Activated CD8-positive, alpha-beta T cell treated with anti-CD3 and anti-CD28 coated beads, Interleukin-2, amount 10 ng/mL, durations not matched to agents 7 days and 5 days (primary cell): Measurements from ENCODE around the gene ZIC3. TPM values are rescaled to one million over a fixed set of nuclear protein-coding genes. Genes with fewer than 3 reads are reported as not detected.

Experiments used
- ATAC-seq: fragments of 150-1000 bp; cut with Tn5 transposase; one replicate; pipeline ENCODE4 v1.10.0; 2021; ENCODE audit warnings: moderate library complexity
- CTCF ChIA-PET: fragments of 350-600 bp; sonication (Branson Sonifier 250); formaldehyde crosslinking; loops from one replicate; lab custom pipeline; 2021; ENCODE audit warnings: antibody characterized with exemption; lab: Charles Lee
- POLR2A ChIA-PET: fragments of 350-600 bp; sonication (Branson Sonifier 250); formaldehyde crosslinking; loops from one replicate; lab custom pipeline; 2021; ENCODE audit warnings: antibody characterized with exemption; lab: Charles Lee
- DNase-seq: peaks from one replicate; pipeline ENCODE4 v3.0.0-alpha.2; 2020
- H3K27ac Mint-ChIP-seq: one replicate; pipeline ENCODE4 v1.8.0; 2021; ENCODE audit warnings: mild to moderate bottlenecking, mixed read lengths
- H3K27me3 Mint-ChIP-seq: one replicate; pipeline ENCODE4 v1.8.0; 2021; ENCODE audit warnings: low read depth, mixed read lengths
- H3K36me3 Mint-ChIP-seq: one replicate; pipeline ENCODE4 v1.8.0; 2021; ENCODE audit warnings: low read depth, mixed read lengths
- H3K4me1 Mint-ChIP-seq: one replicate; pipeline ENCODE4 v1.8.0; 2021; ENCODE audit warnings: low read depth, mixed read lengths
- H3K4me3 Mint-ChIP-seq: one replicate; pipeline ENCODE4 v1.8.0; 2021; ENCODE audit warnings: mild to moderate bottlenecking, mixed read lengths
- H3K9me3 Mint-ChIP-seq: one replicate; pipeline ENCODE4 v1.8.0; 2022; ENCODE audit warnings: mixed read lengths; ENCODE audit not compliant: insufficient read depth
- total RNA-seq, 2 experiments: library from RNA; stranded (reverse); gene quantifications; one replicate each; pipeline ENCODE4 v1.2.3, GENCODE V29; 2021

Gene ZIC3
- total RNA-seq, 2 experiments from 2014 or later: not detected

- H3K4me1 Mint-ChIP-seq: peaks cover 6% of the 10 kb centered on the region
- peaks cover 31% of the 10 kb centered on the region for H3K27me3 Mint-ChIP-seq
- ChIA-PET POLR2A (no interaction called here), CTCF (no interaction called here)
- H3K36me3 Mint-ChIP-seq: peaks cover 9% of the 10 kb centered on the region
- ATAC-seq: no peak
- H3K27ac Mint-ChIP-seq: no peak overlapping the region
- H3K9me3 Mint-ChIP-seq: no peaks in the 10 kb centered on the region
- no peak for DNase-seq
- no peak overlapping the region for H3K4me3 Mint-ChIP-seq
Measured at GRCh38 chrX:137563681-137564651, 2.0 kb upstream of the ZIC3 start.

- Mint-ChIP-seq H3K9me3 (no peaks in the 10 kb centered on the region), H3K27ac (peak overlapping the region; percentile 47), H3K4me1 (peaks cover 6% of the 10 kb centered on the region), H3K4me3 (peak overlapping the region; percentile 44), H3K36me3 (peaks cover 9% of the 10 kb centered on the region), H3K27me3 (peaks cover 39% of the 10 kb centered on the region)
- POLR2A ChIA-PET: no interaction called here
- DNase-seq (no peak), ATAC-seq (no peak)
- CTCF ChIA-PET: no interaction called here
Measured at GRCh38 chrX:137565318-137565904, 516 bp upstream of the ZIC3 start.

GRCh38 chrX:137566746-137567679 lies 1.1 kb downstream of the ZIC3 start:
- H3K9me3 Mint-ChIP-seq: no peaks in the 10 kb centered on the region
- peaks cover 39% of the 10 kb centered on the region for H3K27me3 Mint-ChIP-seq
- peaks cover 6% of the 10 kb centered on the region for H3K4me1 Mint-ChIP-seq
- ChIA-PET CTCF (no interaction called here), POLR2A (no interaction called here)
- peak overlapping the region; percentile 49 for H3K27ac Mint-ChIP-seq
- H3K36me3 Mint-ChIP-seq: peaks cover 9% of the 10 kb centered on the region
- no peak for ATAC-seq
- H3K4me3 Mint-ChIP-seq: peak overlapping the region; percentile 46
- no peak for DNase-seq

GRCh38 chrX:137567682-137568232 lies 1.8 kb downstream of the ZIC3 start:
- peak overlapping the region; percentile 49 for H3K27ac Mint-ChIP-seq
- H3K36me3 Mint-ChIP-seq: peaks cover 9% of the 10 kb centered on the region
- ChIA-PET CTCF (no interaction called here), POLR2A (no interaction called here)
- no peaks in the 10 kb centered on the region for H3K9me3 Mint-ChIP-seq
- H3K4me3 Mint-ChIP-seq: peak overlapping the region; percentile 46
- no peak for ATAC-seq
- peaks cover 6% of the 10 kb centered on the region for H3K4me1 Mint-ChIP-seq
- peaks cover 42% of the 10 kb centered on the region for H3K27me3 Mint-ChIP-seq
- DNase-seq: no peak

- ATAC-seq (no peak), DNase-seq (no peak)
- Mint-ChIP-seq H3K27ac (peak overlapping the region; percentile 25), H3K4me3 (no peak overlapping the region), H3K27me3 (peaks cover 39% of the 10 kb centered on the region), H3K9me3 (no peaks in the 10 kb centered on the region), H3K4me1 (peaks cover 6% of the 10 kb centered on the region), H3K36me3 (peaks cover 9% of the 10 kb centered on the region)
- ChIA-PET CTCF (no interaction called here), POLR2A (no interaction called here)
Measured at GRCh38 chrX:137568741-137569469, 3.0 kb downstream of the ZIC3 start.

- Mint-ChIP-seq H3K4me3 (no peak overlapping the region), H3K36me3 (peaks cover 9% of the 10 kb centered on the region), H3K27me3 (peaks cover 41% of the 10 kb centered on the region), H3K4me1 (peaks cover 6% of the 10 kb centered on the region), H3K9me3 (no peaks in the 10 kb centered on the region), H3K27ac (no peak overlapping the region)
- ATAC-seq (no peak), DNase-seq (no peak)
- ChIA-PET POLR2A (no interaction called here), CTCF (no interaction called here)
Measured at GRCh38 chrX:137569470-137569891, 3.6 kb downstream of the ZIC3 start.

- Mint-ChIP-seq H3K36me3 (peaks cover 2% of the 10 kb centered on the region), H3K4me3 (no peak overlapping the region), H3K27me3 (peaks cover 41% of the 10 kb centered on the region), H3K4me1 (no peaks in the 10 kb centered on the region), H3K27ac (no peak overlapping the region), H3K9me3 (no peaks in the 10 kb centered on the region)
- no peak for ATAC-seq
- CTCF ChIA-PET: no interaction called here
- POLR2A ChIA-PET: no interaction called here
- no peak for DNase-seq
Measured at GRCh38 chrX:137573324-137574101, 7.6 kb downstream of the ZIC3 start.

GRCh38 chrX:137574102-137574783 lies 8.3 kb downstream of the ZIC3 start:
- POLR2A ChIA-PET: no interaction called here
- peaks cover 37% of the 10 kb centered on the region for H3K27me3 Mint-ChIP-seq

GRCh38 chrX:137574784-137575293 lies 8.9 kb downstream of the ZIC3 start:
- no peak for DNase-seq
- Mint-ChIP-seq H3K4me3 (no peak overlapping the region), H3K4me1 (no peaks in the 10 kb centered on the region), H3K27me3 (peaks cover 34% of the 10 kb centered on the region), H3K27ac (no peak overlapping the region), H3K36me3 (no peaks in the 10 kb centered on the region), H3K9me3 (no peaks in the 10 kb centered on the region)
- ChIA-PET CTCF (no interaction called here), POLR2A (no interaction called here)
- no peak for ATAC-seq

More at GRCh38 chrX:137574102-137574783, 8.3 kb downstream of the ZIC3 start:
- no peaks in the 10 kb centered on the region for H3K4me1 Mint-ChIP-seq
- H3K4me3 Mint-ChIP-seq: no peak overlapping the region
- H3K27ac Mint-ChIP-seq: no peak overlapping the region
- no peaks in the 10 kb centered on the region for H3K9me3 Mint-ChIP-seq
- CTCF ChIA-PET: no interaction called here
- DNase-seq (no peak), ATAC-seq (no peak)
- H3K36me3 Mint-ChIP-seq: no peaks in the 10 kb centered on the region
